Osteoblast (primary cell): ENCODE measurements around the gene OMA1. TPM values are rescaled to one million over a fixed set of nuclear protein-coding genes. Genes with fewer than 3 reads are reported as not detected.

Experiments
- DNase-seq: peaks from one replicate; pipeline ENCODE4 v3.0.0; 2011; ENCODE audit warnings: low spot score, mixed read lengths; ENCODE audit not compliant: insufficient read length; ENCODE audit errors: missing footprints
- H2AFZ ChIP-seq: 2 replicates; pipeline ENCODE4 v1.6.0; 2011; ENCODE audit warnings: mild to moderate bottlenecking, low read length
- H3K27ac ChIP-seq: 2 replicates; pipeline ENCODE4 v1.5.1; 2011; ENCODE audit warnings: mild to moderate bottlenecking, low read depth, low read length, moderate library complexity
- H3K27me3 ChIP-seq: 2 replicates; pipeline ENCODE4 v1.6.0; 2012; ENCODE audit warnings: mild to moderate bottlenecking, control low read depth, inconsistent platforms, low read length, moderate library complexity; ENCODE audit not compliant: insufficient read depth
- H3K36me3 ChIP-seq: 2 replicates; pipeline ENCODE4 v1.5.1; 2011; ENCODE audit warnings: mild to moderate bottlenecking, low read length, control low read depth, moderate library complexity; ENCODE audit not compliant: insufficient read depth
- H3K4me1 ChIP-seq: 2 replicates; pipeline ENCODE4 v1.5.1; 2011; ENCODE audit warnings: mild to moderate bottlenecking, low read length, control low read depth, moderate library complexity; ENCODE audit not compliant: insufficient read depth
- H3K4me2 ChIP-seq: 2 replicates; pipeline ENCODE4 v1.6.0; 2011; ENCODE audit warnings: mild to moderate bottlenecking, low read length; ENCODE audit not compliant: insufficient read depth
- H3K4me3 ChIP-seq: fragments of 200-600 bp; sonication (generic); 3 replicates; pipeline ENCODE4 v1.5.1; 2012; ENCODE audit warnings: mild to moderate bottlenecking, low read length, inconsistent platforms; ENCODE audit not compliant: insufficient read depth
- H3K79me2 ChIP-seq: 2 replicates; pipeline ENCODE4 v1.6.0; 2012; ENCODE audit warnings: mild to moderate bottlenecking, low read length, control low read depth, inconsistent platforms; ENCODE audit not compliant: insufficient read depth
- H3K9me3 ChIP-seq: 2 replicates; pipeline ENCODE4 v1.5.1; 2011; ENCODE audit warnings: low read depth, low read length, control low read depth
- H4K20me1 ChIP-seq: 2 replicates; pipeline ENCODE4 v1.6.0; 2012; ENCODE audit warnings: mild to moderate bottlenecking, low read length, control low read depth; ENCODE audit not compliant: insufficient read depth
- CTCF ChIP-seq: IDR thresholded peaks from 2 replicates; pipeline ENCODE4 v1.5.1; 2011; ENCODE audit warnings: mild to moderate bottlenecking, low read depth, low read length, moderate library complexity; ENCODE audit errors: extremely low read depth
- total RNA-seq: library from RNA; depleted of rRNA; stranded (reverse); fragments of >200 nt; gene quantifications from 2 replicates; pipeline ENCODE4 v1.2.3, GENCODE V29; 2012

OMA1 gene
- total RNA-seq, 1 donor: 22.8 TPM

- Histone ChIP-seq H3K4me1 (no peaks in the 10 kb centered on the region), H3K9me3 (no peaks in the 10 kb centered on the region), H3K27ac (no peak overlapping the region), H3K4me3 (no peak overlapping the region), H3K4me2 (no peak overlapping the region), H3K79me2 (no peaks in the 10 kb centered on the region), H2AFZ (no peak overlapping the region), H3K27me3 (no peaks in the 10 kb centered on the region), H4K20me1 (no peaks in the 10 kb centered on the region), H3K36me3 (no peaks in the 10 kb centered on the region)
- no peak for TF ChIP-seq CTCF
- no peak for DNase-seq
Measured at GRCh38 chr1:58524353-58524945, 22.1 kb downstream of the OMA1 start.

- TF ChIP-seq CTCF: peak; percentile 72
Measured at GRCh38 chr1:58515794-58516401, 30.6 kb downstream of the OMA1 start.

GRCh38 chr1:58513956-58514355 is 32.6 kb downstream of the OMA1 start:
- H3K27ac ChIP-seq: no peak overlapping the region
- H3K9me3 ChIP-seq: no peaks in the 10 kb centered on the region
- no peak overlapping the region for H2AFZ ChIP-seq
- no peaks in the 10 kb centered on the region for H4K20me1 ChIP-seq
- no peak for TF ChIP-seq CTCF
- H3K4me3 ChIP-seq: no peak overlapping the region
- no peaks in the 10 kb centered on the region for H3K27me3 ChIP-seq
- no peaks in the 10 kb centered on the region for H3K36me3 ChIP-seq
- no peak overlapping the region for H3K4me2 ChIP-seq
- H3K4me1 ChIP-seq: no peaks in the 10 kb centered on the region
- no peaks in the 10 kb centered on the region for H3K79me2 ChIP-seq
- no peak for DNase-seq

More at GRCh38 chr1:58515794-58516401, 30.6 kb downstream of the OMA1 start:
- no peak overlapping the region for H3K27ac ChIP-seq
- H3K4me3 ChIP-seq: no peak overlapping the region
- H3K36me3 ChIP-seq: no peaks in the 10 kb centered on the region
- no peaks in the 10 kb centered on the region for H3K4me1 ChIP-seq
- H3K79me2 ChIP-seq: no peaks in the 10 kb centered on the region
- H2AFZ ChIP-seq: peak overlapping the region; percentile 38
- peak; percentile 17 for DNase-seq
- H3K9me3 ChIP-seq: no peaks in the 10 kb centered on the region
- H4K20me1 ChIP-seq: no peaks in the 10 kb centered on the region
- no peak overlapping the region for H3K4me2 ChIP-seq
- H3K27me3 ChIP-seq: no peaks in the 10 kb centered on the region

- no peak overlapping the region for H3K4me2 ChIP-seq
- H3K4me1 ChIP-seq: no peaks in the 10 kb centered on the region
- H3K79me2 ChIP-seq: no peaks in the 10 kb centered on the region
- TF ChIP-seq CTCF: no peak
- no peaks in the 10 kb centered on the region for H3K9me3 ChIP-seq
- no peak overlapping the region for H3K4me3 ChIP-seq
- H3K27me3 ChIP-seq: no peaks in the 10 kb centered on the region
- no peak for DNase-seq
- no peak overlapping the region for H3K27ac ChIP-seq
- H3K36me3 ChIP-seq: no peaks in the 10 kb centered on the region
- H4K20me1 ChIP-seq: no peaks in the 10 kb centered on the region
- H2AFZ ChIP-seq: no peak overlapping the region
Measured at GRCh38 chr1:58508629-58509028, 37.9 kb downstream of the OMA1 start.
